Endothelial cell of umbilical vein (primary cell): ENCODE measurements around the gene ZRANB1. TPM values are rescaled to one million over a fixed set of nuclear protein-coding genes. Genes with fewer than 3 reads are reported as not detected.

ENCODE experiments used
- BruUV-seq: library from RNA; stranded (reverse); fragments of 400-500 nt; replicated peaks from 2 replicates; lab custom pipeline; 2021; lab: Mats Ljungman, UMichigan
- CTCF ChIA-PET: fragments of 300-600, 350-600 bp; sonication (Branson Sonifier 250); formaldehyde crosslinking; loops from one replicate; lab custom pipeline; 2021; ENCODE audit warnings: antibody characterized with exemption, inconsistent platforms; lab: Charles Lee
- POLR2A ChIA-PET: fragments of 300-600, 350-600 bp; sonication (Branson Sonifier 250); formaldehyde crosslinking; loops from one replicate; lab custom pipeline; 2021; ENCODE audit warnings: antibody characterized with exemption, inconsistent platforms; lab: Charles Lee
- DNase-seq: peaks from one replicate; pipeline ENCODE4 v3.0.0-alpha.2; 2011; ENCODE audit warnings: low read depth, low spot score
- FAIRE-seq: peaks from 2 replicates; lab custom pipeline; 2011; peaks lifted over from hg19 to GRCh38; lab: Jason Lieb, UNC
- H2AFZ ChIP-seq: 2 replicates; pipeline ENCODE4 v1.6.0; 2012; ENCODE audit warnings: low read depth, low read length, control low read depth, inconsistent platforms
- H3K27ac ChIP-seq: 2 replicates; pipeline ENCODE4 v1.5.1; 2011; ENCODE audit warnings: low read depth, mild to moderate bottlenecking, control low read depth, low read length, moderate library complexity; ENCODE audit not compliant: insufficient read depth
- H3K27me3 ChIP-seq, 2 experiments: 2 replicates each; pipeline versions ENCODE4 v1.6.0 to v1.6.1; 2011; ENCODE audit warnings: low read length in 2 of 2, mixed read lengths in 1 of 2; ENCODE audit not compliant: control insufficient read depth in 2 of 2, insufficient read depth in 2 of 2
- H3K36me3 ChIP-seq, 2 experiments: 2 replicates in 1 of 2; 3 replicates in 1 of 2; pipeline ENCODE4 v1.5.1; 2011; ENCODE audit warnings: low read length in 2 of 2, mild to moderate bottlenecking in 1 of 2, moderate library complexity in 1 of 2; ENCODE audit not compliant: control insufficient read depth in 2 of 2, insufficient read depth in 2 of 2; ENCODE audit errors: extremely low read depth in 1 of 2
- H3K4me1 ChIP-seq: 3 replicates; pipeline ENCODE4 v1.5.1; 2011; ENCODE audit warnings: mild to moderate bottlenecking, low read length; ENCODE audit not compliant: control insufficient read depth, insufficient read depth; ENCODE audit errors: extremely low read depth
- H3K4me2 ChIP-seq: 2 replicates; pipeline ENCODE4 v1.6.1; 2011; ENCODE audit warnings: low read length, control low read depth, mixed read lengths; ENCODE audit not compliant: insufficient read depth
- H3K4me3 ChIP-seq, 3 experiments: fragments of 200-600 bp in 1 of 3; sonication (generic), shearing (Covaris generic) in 1 of 3; replicated peaks in 1 of 3; 2 replicates each; pipeline ENCODE4 v1.5.1; 2011 to 2016; ENCODE audit warnings: control low read depth in 3 of 3, low read length in 3 of 3, mild to moderate bottlenecking in 2 of 3, inconsistent platforms in 1 of 3, low read depth in 1 of 3, moderate library complexity in 1 of 3; ENCODE audit not compliant: insufficient read depth in 1 of 3
- H3K79me2 ChIP-seq: 2 replicates; pipeline ENCODE4 v1.6.0; 2012; ENCODE audit warnings: low read length, inconsistent platforms; ENCODE audit not compliant: control insufficient read depth, insufficient read depth
- H3K9ac ChIP-seq: replicated peaks from 2 replicates; pipeline ENCODE3; 2011; ENCODE audit warnings: low read length, control low read depth; ENCODE audit not compliant: insufficient read depth; ENCODE audit errors: extremely low read depth
- H3K9me1 ChIP-seq: replicated peaks from 3 replicates; pipeline ENCODE4 v1.6.0; 2011; ENCODE audit warnings: mild to moderate bottlenecking, low read length; ENCODE audit not compliant: control insufficient read depth, insufficient read depth; ENCODE audit errors: extremely low read depth
- H3K9me3 ChIP-seq: replicated peaks from 2 replicates; pipeline ENCODE4 v1.5.1; 2012; ENCODE audit warnings: low read length, inconsistent platforms; ENCODE audit not compliant: control insufficient read depth, insufficient read depth
- H4K20me1 ChIP-seq: replicated peaks from 2 replicates; pipeline ENCODE3; 2011; ENCODE audit warnings: mild to moderate bottlenecking, low read length; ENCODE audit not compliant: control insufficient read depth, insufficient read depth; ENCODE audit errors: extremely low read depth
- CTCF ChIP-seq, 2 donors: IDR thresholded peaks; 1 replicate in 1 of 2; 2 replicates in 1 of 2; pipeline ENCODE4 v1.5.1; 2011; ENCODE audit warnings: low read length in 2 of 2, mild to moderate bottlenecking in 2 of 2, moderate library complexity in 2 of 2, control low read depth in 1 of 2, inconsistent platforms in 1 of 2, low read depth in 1 of 2; ENCODE audit not compliant: insufficient read depth in 1 of 2; ENCODE audit errors: extremely low read depth in 1 of 2
- EZH2 ChIP-seq: IDR thresholded peaks from 2 replicates; pipeline ENCODE4 v1.6.1; 2012; ENCODE audit warnings: borderline replicate concordance, low read depth, mild to moderate bottlenecking, moderate library complexity, low read length, inconsistent platforms; ENCODE audit not compliant: severe bottlenecking
- FOS ChIP-seq: IDR thresholded peaks from 2 replicates; pipeline ENCODE4 v1.6.1; 2011; ENCODE audit warnings: mild to moderate bottlenecking, low read length, moderate library complexity, borderline replicate concordance; ENCODE audit not compliant: insufficient read depth
- GATA2 ChIP-seq: IDR thresholded peaks from 2 replicates; pipeline ENCODE4 v1.7.0; 2011; ENCODE audit warnings: low read depth, mild to moderate bottlenecking, moderate library complexity, mixed read lengths, low read length; ENCODE audit not compliant: insufficient read length, insufficient read depth
- JUN ChIP-seq: IDR thresholded peaks from 2 replicates; pipeline ENCODE4 v1.6.1; 2011; ENCODE audit warnings: borderline replicate concordance, low read depth; ENCODE audit not compliant: insufficient read length, insufficient read depth
- MYC ChIP-seq: IDR thresholded peaks from one replicate; pipeline ENCODE4 v1.6.1; 2011; ENCODE audit warnings: mild to moderate bottlenecking, low read depth, low read length
- POLR2A ChIP-seq: IDR thresholded peaks from 2 replicates; pipeline ENCODE4 v1.6.1; 2012; ENCODE audit warnings: low read depth, mild to moderate bottlenecking, control low read depth, low read length
- POLR2AphosphoS5 ChIP-seq: IDR thresholded peaks from 2 replicates; pipeline ENCODE4 v1.6.1; 2012; ENCODE audit warnings: low read depth, mild to moderate bottlenecking, control low read depth, low read length, moderate library complexity; ENCODE audit not compliant: insufficient read depth
- dilution Hi-C: fragments of 300-500 bp; cut with MboI; formaldehyde crosslinking; loops from one replicate; pipeline ENCODE4 v1.15.0; 2019; ENCODE audit warnings: low sequenced_read_pairs; ENCODE audit not compliant: extremely low pct_ligation_motif_present
- intact Hi-C: fragments of 100-400 bp; cut with micrococcal nuclease; formaldehyde crosslinking; loops from one replicate; pipeline ENCODE4 v1.10.0; 2022
- polyA plus RNA-seq, 4 experiments: library from polyadenylated mRNA; depleted of rRNA in 3 of 4; stranded (reverse) in 3 of 4; unstranded in 1 of 4; fragments of >200 nt; gene quantifications; 2 replicates each; pipeline versions ENCODE4 v1.2.1 to v1.2.3, GENCODE V29; 2011 to 2012; ENCODE audit warnings: missing spikeins in 1 of 4
- total RNA-seq: library from RNA; stranded (reverse); gene quantifications from 2 replicates; pipeline ENCODE4 v1.2.3, GENCODE V29; 2021
- TF ChIP-seq, protein P1 (sequence below): IDR thresholded peaks from 2 replicates; pipeline ENCODE4 v1.6.1; 2011; ENCODE audit not compliant: insufficient read depth, insufficient read length

The ZRANB1 gene
- total and polyA plus RNA-seq, 2 donors (not counting 3 experiments of a cell fraction or from before 2014, with no cell fraction given) = 6.2 to 17.7 TPM

DNA sequence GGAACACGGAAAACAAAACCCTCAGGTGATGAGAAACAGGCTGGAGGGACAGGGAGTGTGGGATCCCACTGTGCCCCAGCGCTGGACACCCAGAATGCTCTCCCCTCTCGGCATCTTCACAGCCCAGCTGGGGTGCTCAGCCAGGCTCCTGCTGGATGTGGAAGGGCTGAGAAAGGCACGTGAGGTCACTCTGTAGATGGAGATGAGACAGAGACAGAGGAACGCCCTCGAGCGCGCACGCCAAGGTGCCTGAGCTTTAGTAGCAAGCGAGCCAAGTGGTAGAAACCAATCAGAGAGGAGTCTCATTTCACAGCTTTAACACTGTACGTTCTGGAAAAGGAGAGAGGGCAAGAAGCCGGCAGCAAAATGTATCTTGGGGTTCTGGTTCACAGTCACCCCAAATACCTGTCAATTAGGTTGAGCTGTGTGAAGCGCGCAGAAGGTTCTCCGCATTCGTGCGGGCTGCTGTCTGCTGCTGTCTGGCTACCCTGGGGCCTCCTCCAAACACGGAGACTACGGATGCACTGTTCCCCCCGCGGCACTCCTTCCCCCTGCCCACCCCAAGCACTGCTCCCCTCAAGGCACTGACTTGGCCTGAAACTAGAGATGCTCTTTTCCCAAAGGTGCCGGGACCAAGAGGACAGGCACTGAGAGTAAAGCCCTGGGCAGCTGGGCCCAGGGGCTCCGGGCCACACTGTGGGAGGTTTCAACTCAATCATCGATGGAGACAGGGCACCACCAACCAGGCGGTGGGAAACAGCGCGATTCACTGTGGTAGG is 91.4 kb downstream of the ZRANB1 start:
- Histone ChIP-seq H3K9me1 (no peaks in the 10 kb centered on the region), H3K9ac (no peak overlapping the region), H3K79me2 (peaks cover 84% of the 10 kb centered on the region), H3K27me3 (no peaks in the 10 kb centered on the region), H2AFZ (no peak overlapping the region), H3K27ac (no peak overlapping the region), H3K4me2 (no peak overlapping the region), H3K9me3 (no peaks in the 10 kb centered on the region), H4K20me1 (no peaks in the 10 kb centered on the region), H3K4me1 (peaks cover 12% of the 10 kb centered on the region), H3K36me3 (peaks cover 0 to 17% of the 10 kb centered on the region in 2 experiments), H3K4me3 (no peak overlapping the region)
- TF ChIP-seq CTCF (IDR thresholded peaks at IDR 0.05; ENCODE audit: extremely low read depth in 1 of 2, insufficient read depth in 1 of 2, low read depth in 1 of 2, low read length in 2 of 2) (no peak), POLR2AphosphoS5 (no peak)
- intact Hi-C loops (no loop called here), dilution Hi-C loops (no loop called here)
- DNase-seq = no peak
- CTCF ChIA-PET = interaction anchor here (0.5 to 1.4 kb wide), 2 partner anchors 23 to 28 kb away, joined by 3 read pairs; no protein-coding TSS in a partner anchor
- BruUV-seq = no TSS peak
- POLR2A ChIA-PET = no interaction called here
- FAIRE-seq = no peak

DNA sequence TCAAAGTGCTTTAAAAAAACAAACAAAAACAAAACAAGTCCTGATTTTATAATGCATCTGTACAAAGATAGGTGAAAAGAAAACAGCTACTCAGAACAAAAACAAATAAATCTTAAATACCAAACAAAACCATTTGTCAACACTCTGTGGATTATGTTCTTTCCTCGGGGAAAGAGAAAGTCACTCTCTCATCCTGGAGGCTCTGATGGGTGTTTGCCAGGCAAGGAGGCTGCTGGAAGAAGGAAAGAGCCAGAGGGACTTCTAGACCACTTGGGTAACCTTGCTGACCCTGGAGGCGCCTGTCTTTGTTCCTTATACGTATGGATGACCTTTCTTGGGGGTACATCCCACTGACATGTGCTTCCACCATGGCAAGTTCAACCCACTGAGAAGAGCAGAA is 92.8 kb downstream of the ZRANB1 start:
- Histone ChIP-seq H3K4me3 (no peak overlapping the region), H3K36me3 (peaks cover 0 to 19% of the 10 kb centered on the region in 2 experiments), H2AFZ (no peak overlapping the region), H3K9ac (no peak overlapping the region), H3K27ac (peak overlapping the region; percentile 13), H3K27me3 (no peaks in the 10 kb centered on the region), H3K9me1 (no peaks in the 10 kb centered on the region), H3K4me2 (no peak overlapping the region), H3K79me2 (peaks cover 89% of the 10 kb centered on the region), H3K4me1 (peaks cover 12% of the 10 kb centered on the region), H4K20me1 (no peaks in the 10 kb centered on the region), H3K9me3 (no peaks in the 10 kb centered on the region)
- dilution Hi-C loops (no loop called here), intact Hi-C loops (loop anchor here (1.0 kb wide), 1 partner anchor 11 kb away; no protein-coding TSS in a partner anchor)
- TF ChIP-seq POLR2A = no peak
- TF ChIP-seq CTCF (IDR thresholded peaks at IDR 0.05; ENCODE audit: extremely low read depth in 1 of 2, insufficient read depth in 1 of 2, low read depth in 1 of 2, low read length in 2 of 2) = no peak
- no peak for TF ChIP-seq FOS
- no peak for TF ChIP-seq JUN
- TF ChIP-seq EZH2 = no peak
- no peak for TF ChIP-seq MYC
- no peak for TF ChIP-seq POLR2AphosphoS5
- TF ChIP-seq, protein P1, sequence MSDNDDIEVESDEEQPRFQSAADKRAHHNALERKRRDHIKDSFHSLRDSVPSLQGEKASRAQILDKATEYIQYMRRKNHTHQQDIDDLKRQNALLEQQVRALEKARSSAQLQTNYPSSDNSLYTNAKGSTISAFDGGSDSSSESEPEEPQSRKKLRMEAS = no peak
- TF ChIP-seq GATA2 = no peak
- DNase-seq (peak; percentile 15), FAIRE-seq (no peak)
- BruUV-seq = no TSS peak
- POLR2A ChIA-PET = no interaction called here
- CTCF ChIA-PET = interaction anchor here (0.6 to 3.3 kb wide), 6 partner anchors 7 to 1146 kb away, joined by 3 to 28 read pairs (median 3); no protein-coding TSS in a partner anchor
